ENCODE measurements around the gene ZNF534. TPM values are rescaled to one million over a fixed set of nuclear protein-coding genes. Genes with fewer than 3 reads are reported as not detected.
"Not testable (repeated sequence)": the region's sequence is repeated elsewhere in the genome, so short reads cannot be mapped to it uniquely, and the experiment has no call there.

ZNF534 gene
- total and polyA plus RNA-seq, 5 experiments from 2014 or later: not detected

DNA sequence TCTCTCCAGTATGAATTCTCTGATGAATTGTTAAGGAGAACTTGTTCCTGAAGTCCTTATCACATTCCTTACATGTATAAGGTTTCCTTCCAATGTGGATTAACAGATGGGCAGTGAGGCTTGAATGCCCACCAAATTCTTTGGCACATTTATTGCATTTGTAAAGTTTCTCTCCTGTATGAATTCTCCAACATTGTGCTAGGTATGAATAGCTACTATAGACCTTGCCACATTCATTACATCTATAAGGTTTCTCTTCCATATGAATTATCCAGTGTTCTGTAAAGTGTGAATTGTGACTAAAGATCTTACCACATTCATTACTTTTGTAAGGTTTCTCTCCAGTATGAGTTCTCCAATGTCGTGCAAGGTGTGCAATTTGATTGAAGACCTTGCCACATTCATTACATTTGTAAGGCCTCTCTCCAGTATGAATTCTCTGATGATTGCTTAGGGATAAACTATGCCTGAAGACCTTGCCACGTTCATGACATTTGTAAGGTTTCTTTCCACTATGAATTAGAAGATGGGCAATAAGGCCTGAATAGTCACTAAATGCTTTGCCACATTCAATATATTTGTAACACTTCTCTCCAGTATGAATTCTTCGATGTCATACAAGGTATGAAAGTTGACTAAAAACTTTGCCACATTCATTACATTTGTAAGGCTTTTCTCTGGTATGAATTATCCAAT is 44.9 kb downstream of the ZNF534 start:
- Mint-ChIP-seq H3K4me3 (no peak overlapping the region), H3K27ac (no peak overlapping the region), H3K4me1 (no peaks in the 10 kb centered on the region), H3K9me3 (peaks cover 24 to 95% (median 53%) of the 10 kb centered on the region in 9 donors), H3K27me3 (no peaks in the 10 kb centered on the region), H3K36me3 (peaks cover 4 to 78% (median 73%) of the 10 kb centered on the region in 3 donors)
- ATAC-seq (no peak), DNase-seq (no peak)
- POLR2A ChIA-PET: no interaction called here

DNA sequence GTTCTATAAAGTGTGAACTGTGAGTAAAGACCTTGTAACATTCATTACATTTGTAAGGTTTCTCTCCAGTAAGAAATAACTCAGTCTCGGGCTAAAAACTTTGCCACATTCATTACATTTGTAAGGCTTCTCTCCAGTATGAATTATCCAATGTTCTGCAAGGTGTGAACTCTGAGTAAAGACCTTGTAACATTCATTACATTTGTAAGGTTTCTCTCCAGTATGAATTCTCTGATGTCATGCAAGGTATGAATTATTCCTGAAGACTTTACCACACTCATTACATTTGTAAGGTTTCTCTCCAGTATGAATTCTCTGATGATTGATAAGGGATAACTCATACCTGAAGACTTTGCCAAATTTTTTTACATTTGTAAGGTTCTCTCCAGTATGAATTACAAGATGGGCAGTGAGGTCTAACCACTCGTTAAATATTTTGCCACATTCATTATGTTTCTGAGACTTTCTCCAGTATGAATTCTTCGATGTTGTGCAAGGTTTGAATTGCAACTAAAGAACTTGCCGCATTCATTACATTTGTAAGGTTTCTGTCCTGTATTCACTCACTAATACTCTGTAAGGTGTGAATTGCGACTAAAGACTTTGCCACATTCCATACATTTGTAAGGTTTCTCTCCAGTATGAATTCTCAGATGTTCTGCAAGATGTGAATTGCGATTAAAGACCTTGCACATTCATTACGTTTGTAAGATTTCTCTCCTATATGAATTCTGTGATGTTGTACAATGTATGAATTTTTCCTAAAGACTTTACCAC is 45.6 kb downstream of the ZNF534 start:
- POLR2A ChIA-PET: no interaction called here
- Mint-ChIP-seq H3K36me3 (peaks cover 4 to 70% (median 69%) of the 10 kb centered on the region in 3 donors), H3K9me3 (peaks cover 22 to 97% (median 50%) of the 10 kb centered on the region in 9 donors), H3K4me3 (no peak overlapping the region), H3K27me3 (no peaks in the 10 kb centered on the region), H3K4me1 (no peaks in the 10 kb centered on the region), H3K27ac (peak overlapping the region in 1 of 10 donors; percentile 10)
- ATAC-seq (no peak), DNase-seq (no peak)

DNA sequence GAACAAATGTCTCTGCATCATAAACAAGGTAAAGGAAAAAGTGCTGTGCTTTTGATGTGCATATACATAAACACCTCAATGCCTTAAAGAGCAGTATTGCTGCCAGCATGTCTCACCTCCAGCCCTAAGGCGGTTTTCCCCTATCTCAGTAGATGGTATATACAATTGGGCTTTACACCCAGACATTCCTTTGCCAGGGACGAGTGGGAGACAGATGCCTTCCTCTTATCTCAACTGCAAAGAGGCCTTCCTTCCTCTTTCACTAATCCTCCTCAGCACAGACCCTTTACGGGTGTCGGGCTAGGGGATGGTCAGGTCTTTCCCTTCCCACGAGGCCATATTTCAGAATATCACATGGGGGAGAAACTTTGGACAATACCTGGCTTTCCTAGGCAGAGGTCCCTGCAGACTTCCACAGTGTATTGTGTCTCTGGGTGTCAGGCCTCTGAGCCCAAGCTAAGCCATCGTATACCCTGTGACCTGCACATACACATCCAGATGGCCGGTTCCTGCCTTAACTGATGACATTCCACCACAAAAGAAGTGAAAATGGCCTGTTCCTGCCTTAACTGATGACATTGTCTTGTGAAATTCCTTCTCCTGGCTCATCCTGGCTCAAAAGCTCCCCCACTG is 55.3 kb downstream of the ZNF534 start:
- peaks cover 0 to 12% (median 6%) of the 10 kb centered on the region in 5 donors for H3K27me3 Mint-ChIP-seq
- POLR2A ChIA-PET, H3K4me3 Mint-ChIP-seq, H3K27ac Mint-ChIP-seq, H3K4me1 Mint-ChIP-seq, DNase-seq, ATAC-seq: not testable (repeated sequence)
- peaks cover 7 to 47% (median 40%) of the 10 kb centered on the region in 3 donors for H3K36me3 Mint-ChIP-seq
- H3K9me3 Mint-ChIP-seq: peaks cover 12 to 95% (median 40%) of the 10 kb centered on the region in 9 donors

DNA sequence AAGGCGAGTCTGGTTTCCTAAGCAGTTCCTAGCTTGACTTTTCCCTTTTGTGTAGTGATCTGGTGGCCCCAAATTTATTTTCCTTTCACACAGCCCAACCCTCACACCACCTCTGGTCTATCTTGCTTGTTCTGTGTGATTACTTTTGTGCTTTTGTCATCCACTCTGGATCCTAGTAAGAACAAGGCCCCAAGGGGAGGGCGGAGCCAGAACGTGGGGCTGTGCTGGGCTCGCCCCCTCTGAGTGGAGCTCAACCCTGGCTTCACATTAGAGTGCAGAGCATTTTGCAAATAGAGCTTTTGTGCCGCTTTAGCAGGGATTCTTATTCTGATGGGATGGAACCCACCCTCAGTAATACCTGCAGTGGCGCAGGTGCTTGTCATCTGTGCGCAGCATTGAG is 56.1 kb downstream of the ZNF534 start:
- peaks cover 0 to 12% (median 6%) of the 10 kb centered on the region in 5 donors for H3K27me3 Mint-ChIP-seq
- DNase-seq, H3K27ac Mint-ChIP-seq, ATAC-seq, POLR2A ChIA-PET, H3K4me1 Mint-ChIP-seq, H3K4me3 Mint-ChIP-seq: not testable (repeated sequence)
- H3K9me3 Mint-ChIP-seq: peaks cover 12 to 95% (median 40%) of the 10 kb centered on the region in 9 donors
- H3K36me3 Mint-ChIP-seq: peaks cover 7 to 49% (median 41%) of the 10 kb centered on the region in 3 donors

DNA sequence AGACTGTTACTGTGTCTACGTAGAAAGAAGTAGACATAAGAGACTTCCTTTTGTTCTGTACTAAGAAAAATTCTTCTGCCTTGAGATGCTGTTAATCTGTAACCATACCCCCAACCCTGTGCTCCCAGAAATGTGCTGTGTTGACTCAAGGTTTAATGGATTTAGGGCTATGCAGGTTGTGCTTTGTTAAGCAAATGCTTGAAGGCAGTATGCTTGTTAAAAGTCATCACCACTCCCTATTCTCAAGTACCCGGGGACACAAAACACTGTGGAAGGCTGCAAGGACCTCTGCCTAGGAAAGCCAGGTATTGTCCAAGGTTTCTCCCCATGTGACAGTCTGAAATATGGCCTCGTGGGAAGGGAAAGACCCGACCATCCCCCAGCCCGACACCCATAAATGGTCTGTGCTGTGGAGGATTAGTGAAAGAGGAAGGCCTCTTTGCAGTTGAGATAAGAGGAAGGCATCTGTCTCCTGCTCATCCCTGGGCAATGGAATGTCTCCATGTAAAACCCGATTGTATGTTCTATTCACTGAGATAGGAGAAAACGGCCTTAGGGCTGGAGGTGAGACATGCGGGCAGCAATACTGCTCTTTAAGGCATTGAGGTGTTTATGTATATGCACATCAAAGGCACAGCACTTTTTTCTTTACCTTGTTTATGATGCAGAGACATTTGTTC is 56.8 kb downstream of the ZNF534 start:
- not testable (repeated sequence) for ATAC-seq

DNA sequence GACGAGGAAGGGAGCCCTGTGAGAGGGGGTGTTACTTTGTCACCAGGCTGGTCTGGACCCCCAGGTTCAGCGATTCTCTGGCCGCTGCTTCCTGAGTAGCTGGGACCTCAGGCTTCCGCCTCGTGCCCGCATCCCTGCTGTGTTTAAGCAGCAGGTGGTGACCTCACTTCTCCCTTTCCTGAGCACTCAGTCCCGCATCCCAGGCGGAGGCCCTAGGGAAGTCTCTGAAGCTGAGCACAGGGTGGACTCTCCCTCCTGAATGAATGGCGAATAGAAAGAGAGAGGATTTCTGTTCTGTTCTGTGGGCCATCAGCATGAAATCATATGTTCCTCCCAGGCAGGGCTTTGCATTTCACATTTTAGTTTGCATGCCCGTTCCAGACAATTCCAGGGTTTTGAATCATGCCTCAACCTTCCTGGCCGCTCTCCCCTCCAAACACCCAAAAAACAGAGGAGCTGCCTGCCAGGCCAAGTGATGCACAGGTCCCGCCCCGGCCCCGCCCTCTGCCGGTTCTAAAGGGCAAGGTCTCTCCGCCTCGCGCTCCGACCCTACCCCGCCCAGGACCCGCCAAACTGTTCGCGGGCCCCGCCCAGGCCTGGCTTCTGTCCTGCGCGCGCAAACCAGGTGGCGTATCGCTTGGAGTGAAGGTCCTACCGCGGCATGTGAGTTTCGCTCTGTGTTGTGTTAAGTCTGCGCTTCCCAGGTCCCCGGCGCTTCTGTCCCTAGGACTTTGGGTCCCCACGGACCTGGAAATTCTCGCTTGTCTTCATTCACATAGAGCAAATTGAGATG is 63.4 kb downstream of the ZNF534 start:
- DNase-seq: no peak
- ATAC-seq: no peak

More for the DNA sequence above, 56.8 kb downstream of the ZNF534 start:
- DNase-seq, H3K27ac Mint-ChIP-seq, POLR2A ChIA-PET, H3K4me1 Mint-ChIP-seq: not testable (repeated sequence)
- Mint-ChIP-seq H3K9me3 (peaks cover 13 to 96% (median 40%) of the 10 kb centered on the region in 9 donors), H3K36me3 (peaks cover 7 to 49% (median 40%) of the 10 kb centered on the region in 3 donors), H3K27me3 (peaks cover 0 to 12% (median 6%) of the 10 kb centered on the region in 5 donors), H3K4me3 (peak overlapping the region in 1 of 10 donors; percentile 28)

DNA sequence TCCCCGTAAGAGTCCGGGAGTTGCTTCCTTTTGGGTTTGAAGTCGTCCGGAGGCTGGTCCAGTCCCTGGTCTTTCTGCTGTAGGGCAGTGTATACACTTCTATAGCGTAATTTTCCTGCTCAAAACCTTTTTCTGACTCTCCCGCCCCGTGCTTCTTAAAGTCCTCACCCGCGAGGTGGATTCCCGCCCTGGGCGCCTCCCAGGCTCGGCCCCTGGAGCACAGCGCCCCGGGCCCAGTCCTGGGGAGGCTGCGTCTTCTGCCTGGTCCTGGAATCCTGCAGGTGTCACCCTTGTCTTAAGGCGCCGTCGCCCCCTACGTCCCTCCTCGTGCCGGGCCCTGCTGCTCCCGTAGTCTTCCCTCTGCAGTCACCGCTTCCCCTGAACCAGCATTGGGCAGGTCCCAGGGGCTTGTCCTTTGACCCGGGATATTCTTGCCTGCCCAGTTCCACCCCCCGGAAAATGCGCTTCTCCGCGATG is 64.1 kb downstream of the ZNF534 start:
- peaks cover 0 to 93% (median 28%) of the 10 kb centered on the region in 9 donors for H3K9me3 Mint-ChIP-seq
- no peaks in the 10 kb centered on the region for H3K4me1 Mint-ChIP-seq
- peaks cover 19 to 42% (median 37%) of the 10 kb centered on the region in 3 donors for H3K36me3 Mint-ChIP-seq
- POLR2A ChIA-PET: no interaction called here
- peak overlapping the region in 1 of 10 donors; percentile 27 for H3K27ac Mint-ChIP-seq
- peaks cover 0 to 15% (median 9%) of the 10 kb centered on the region in 5 donors for H3K27me3 Mint-ChIP-seq
- ATAC-seq (no peak), DNase-seq (no peak)
- H3K4me3 Mint-ChIP-seq: peak overlapping the region in 4 of 10 donors; percentile 22 to 58 (median 40)

More for the DNA sequence above, 63.4 kb downstream of the ZNF534 start:
- POLR2A ChIA-PET: interaction anchor here (0.5 kb wide), 1 partner anchor 386 kb away, joined by 5 read pairs; no protein-coding TSS in a partner anchor
- Mint-ChIP-seq H3K27ac (no peak overlapping the region), H3K27me3 (peaks cover 0 to 15% (median 9%) of the 10 kb centered on the region in 5 donors), H3K4me3 (peak overlapping the region in 1 of 10 donors; percentile 8), H3K9me3 (peaks cover 0 to 92% (median 26%) of the 10 kb centered on the region in 9 donors), H3K36me3 (peaks cover 19 to 36% (median 35%) of the 10 kb centered on the region in 3 donors), H3K4me1 (no peaks in the 10 kb centered on the region)

DNA sequence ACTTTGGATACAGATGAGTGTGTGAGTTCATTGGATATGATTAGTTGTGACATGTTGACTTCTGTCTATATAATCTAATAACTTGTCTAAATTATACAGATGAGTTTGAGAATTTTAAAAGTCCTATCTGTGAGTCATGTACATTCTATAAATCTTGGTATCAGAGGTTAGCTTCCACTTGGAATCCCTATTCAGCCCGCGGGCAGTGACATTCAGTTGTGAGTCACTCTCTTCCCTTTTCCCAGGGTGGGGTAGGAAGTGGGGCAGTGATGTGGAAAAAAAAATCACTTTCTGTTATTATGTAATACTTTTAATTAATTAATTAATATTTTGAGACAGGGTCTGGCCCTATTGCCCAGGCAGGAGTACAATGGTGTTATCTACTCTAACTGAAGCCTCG is 65.6 kb downstream of the ZNF534 start:
- Mint-ChIP-seq H3K27ac (no peak overlapping the region), H3K4me1 (no peaks in the 10 kb centered on the region), H3K4me3 (no peak overlapping the region), H3K9me3 (peaks cover 0 to 94% (median 33%) of the 10 kb centered on the region in 9 donors), H3K36me3 (peaks cover 19 to 51% (median 36%) of the 10 kb centered on the region in 3 donors), H3K27me3 (peaks cover 0 to 15% (median 9%) of the 10 kb centered on the region in 5 donors)
- no peak for DNase-seq
- POLR2A ChIA-PET: no interaction called here
- ATAC-seq: no peak

DNA sequence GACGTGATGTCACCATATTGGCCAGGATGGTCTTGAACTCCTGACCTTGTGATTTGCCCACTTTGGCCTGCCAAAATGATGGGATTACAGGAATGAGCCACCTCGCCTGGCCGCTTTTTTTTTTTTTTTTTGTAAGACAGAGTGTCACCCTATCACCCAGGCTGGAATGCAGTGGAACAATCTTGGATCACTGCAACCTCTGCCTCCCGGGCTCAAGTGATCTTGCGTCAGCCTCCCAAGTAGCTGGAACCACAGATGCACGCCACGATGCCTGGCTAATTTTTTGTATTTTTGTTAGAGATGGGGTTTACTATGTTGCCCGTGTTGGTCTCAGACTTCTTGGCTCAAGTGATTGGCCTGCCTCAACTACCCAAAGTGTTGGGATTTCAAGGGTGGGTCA is 69.6 kb downstream of the ZNF534 start:
- H3K36me3 Mint-ChIP-seq: peaks cover 12 to 58% (median 42%) of the 10 kb centered on the region in 3 donors
- peaks cover 0 to 93% (median 37%) of the 10 kb centered on the region in 9 donors for H3K9me3 Mint-ChIP-seq

DNA sequence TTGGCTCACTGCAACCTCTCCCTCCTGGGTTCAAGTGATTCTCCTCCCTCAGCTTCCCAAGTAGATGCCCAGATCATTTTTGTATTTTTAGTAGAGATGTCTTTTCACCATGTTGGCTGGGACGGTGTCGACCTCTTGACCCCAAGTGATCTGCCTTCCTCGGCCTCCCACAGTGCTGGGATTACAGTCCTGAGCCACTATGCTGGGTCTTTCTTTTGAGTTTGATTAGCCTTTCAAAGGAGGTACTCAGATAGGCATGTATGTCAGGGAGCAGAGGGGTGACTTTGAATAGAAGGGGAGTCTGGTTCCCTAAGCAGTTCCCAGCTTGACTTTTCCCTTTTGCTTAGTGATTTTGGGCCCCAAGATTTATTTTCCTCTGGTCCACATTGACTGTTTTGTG is 71.5 kb downstream of the ZNF534 start:
- DNase-seq, ATAC-seq, H3K27ac Mint-ChIP-seq, H3K4me3 Mint-ChIP-seq, H3K27me3 Mint-ChIP-seq, H3K4me1 Mint-ChIP-seq, POLR2A ChIA-PET: not testable (repeated sequence)
- Mint-ChIP-seq H3K9me3 (peaks cover 0 to 92% (median 32%) of the 10 kb centered on the region in 9 donors), H3K36me3 (peaks cover 21 to 71% (median 37%) of the 10 kb centered on the region in 3 donors)

More for the DNA sequence above, 69.6 kb downstream of the ZNF534 start:
- DNase-seq: no peak
- H3K27me3 Mint-ChIP-seq: peaks cover 0 to 8% (median 5%) of the 10 kb centered on the region in 5 donors
- no peak for ATAC-seq
- H3K27ac Mint-ChIP-seq: no peak overlapping the region
- POLR2A ChIA-PET: no interaction called here
- H3K4me1 Mint-ChIP-seq: no peaks in the 10 kb centered on the region
- no peak overlapping the region for H3K4me3 Mint-ChIP-seq

DNA sequence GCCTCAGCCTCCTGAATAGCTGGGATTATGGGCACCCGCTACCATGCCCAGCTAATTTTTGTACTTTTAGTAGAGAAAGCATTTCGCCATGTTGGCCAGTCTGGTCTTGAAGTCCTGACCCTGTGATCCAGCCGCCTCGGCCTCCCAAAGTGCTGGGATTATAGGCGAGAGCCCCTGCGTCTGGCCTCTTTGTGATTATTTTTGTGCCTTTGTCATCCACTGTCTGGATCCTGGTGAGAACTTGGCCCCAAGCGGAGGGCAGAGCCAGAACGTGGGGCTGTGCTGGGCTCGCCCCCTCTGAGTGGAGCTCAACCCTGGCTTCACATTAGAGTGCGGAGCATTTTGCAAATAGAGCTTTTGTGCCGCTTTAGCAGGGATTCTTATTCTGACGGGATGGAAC is 72.0 kb downstream of the ZNF534 start:
- DNase-seq, H3K27ac Mint-ChIP-seq, H3K4me1 Mint-ChIP-seq, H3K27me3 Mint-ChIP-seq, H3K4me3 Mint-ChIP-seq, ATAC-seq, POLR2A ChIA-PET: not testable (repeated sequence)
- peaks cover 24 to 72% (median 35%) of the 10 kb centered on the region in 3 donors for H3K36me3 Mint-ChIP-seq
- H3K9me3 Mint-ChIP-seq: peaks cover 0 to 91% (median 28%) of the 10 kb centered on the region in 9 donors
